Activated T-cell treated with anti-CD3 and anti-CD28 coated beads for 4 hours (primary cell): ENCODE data around the gene TASL.
A peak's percentile ranks its signal among the peaks of the same experiment; 100 is the strongest.
"Not testable (repeated sequence)": the region's sequence is repeated elsewhere in the genome, so short reads cannot be mapped to it uniquely, and the experiment has no call there.

ENCODE experiments used
- DNase-seq: peaks from one replicate; pipeline ENCODE4 v3.0.0-alpha.2; 2020

TASL gene, protein sequence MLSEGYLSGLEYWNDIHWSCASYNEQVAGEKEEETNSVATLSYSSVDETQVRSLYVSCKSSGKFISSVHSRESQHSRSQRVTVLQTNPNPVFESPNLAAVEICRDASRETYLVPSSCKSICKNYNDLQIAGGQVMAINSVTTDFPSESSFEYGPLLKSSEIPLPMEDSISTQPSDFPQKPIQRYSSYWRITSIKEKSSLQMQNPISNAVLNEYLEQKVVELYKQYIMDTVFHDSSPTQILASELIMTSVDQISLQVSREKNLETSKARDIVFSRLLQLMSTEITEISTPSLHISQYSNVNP

GRCh38 chrX:30577362-30577991 lies at the start of gene TASL:
Gene TASL, minus strand, starts transcription at chrX:30577766. Its CDS starts 17,411 bp downstream, at chrX:30560355.
- DNase-seq, result no peak

- no peak for DNase-seq
Measured at GRCh38 chrX:30626402-30626801, 48.8 kb upstream of the TASL start.

- DNase-seq, result no peak
Measured at GRCh38 chrX:30622361-30622760, 44.8 kb upstream of the TASL start.

DNA sequence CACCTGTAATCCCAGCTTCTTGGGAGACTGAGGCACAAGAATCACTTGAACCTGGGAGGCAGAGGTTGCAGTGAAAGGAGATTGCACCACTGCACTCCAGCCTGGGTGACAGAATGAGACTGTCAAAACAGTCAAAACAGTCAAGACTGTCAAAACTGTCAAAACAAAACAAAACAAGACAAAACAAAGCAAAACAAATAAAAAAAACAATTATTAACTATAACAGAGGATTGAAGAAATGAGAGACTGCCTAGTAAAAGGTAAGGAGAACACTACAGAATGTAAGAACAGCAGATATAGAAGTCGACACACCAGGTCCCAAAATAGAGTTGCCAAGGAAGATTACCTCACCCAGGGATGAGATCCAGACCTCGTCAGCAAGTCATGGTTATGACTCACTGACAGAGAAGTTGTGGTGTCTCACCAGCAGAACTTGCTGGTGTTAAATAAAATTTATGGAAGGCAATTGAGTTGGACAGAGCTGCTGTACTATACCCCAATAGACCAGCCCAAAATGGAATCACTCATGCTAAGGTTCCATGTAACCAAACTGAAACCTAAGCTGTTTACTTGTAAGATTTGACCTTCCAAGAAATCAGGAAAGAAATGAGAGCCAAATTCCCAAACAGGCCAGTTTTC lies 43.5 kb upstream of the TASL start:
- DNase-seq, result no peak

GRCh38 chrX:30620125-30620524 lies 42.6 kb upstream of the TASL start:
- DNase-seq, result no peak

DNA sequence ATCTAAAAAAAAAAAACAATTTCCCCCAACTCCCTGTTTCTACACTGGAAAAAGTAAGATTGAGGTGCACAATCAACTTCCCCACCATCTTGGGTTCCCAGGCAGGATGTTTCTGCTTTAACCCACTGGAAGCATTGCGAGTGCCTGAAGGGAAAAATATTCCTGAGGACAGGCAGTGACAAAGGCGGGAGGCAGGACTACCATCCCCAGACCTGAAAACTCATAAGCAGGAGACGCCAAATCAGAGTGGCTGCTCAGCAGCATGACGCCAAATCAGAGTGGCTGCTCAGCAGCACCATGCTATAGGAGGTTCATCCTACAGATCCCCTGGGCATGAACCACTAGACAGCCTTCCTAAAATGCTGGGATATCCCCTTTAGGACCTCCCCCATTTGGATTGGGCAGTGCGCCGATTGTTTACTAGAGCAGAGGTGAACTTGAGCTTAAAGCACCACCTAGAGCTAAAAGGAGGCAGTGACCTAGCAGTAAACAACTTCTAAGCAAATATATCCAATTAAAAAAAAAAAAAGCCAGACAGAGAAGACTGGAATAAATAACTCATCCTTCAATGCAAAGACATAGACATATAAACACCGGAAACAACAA lies 40.7 kb upstream of the TASL start:
- DNase-seq, result no peak

DNA sequence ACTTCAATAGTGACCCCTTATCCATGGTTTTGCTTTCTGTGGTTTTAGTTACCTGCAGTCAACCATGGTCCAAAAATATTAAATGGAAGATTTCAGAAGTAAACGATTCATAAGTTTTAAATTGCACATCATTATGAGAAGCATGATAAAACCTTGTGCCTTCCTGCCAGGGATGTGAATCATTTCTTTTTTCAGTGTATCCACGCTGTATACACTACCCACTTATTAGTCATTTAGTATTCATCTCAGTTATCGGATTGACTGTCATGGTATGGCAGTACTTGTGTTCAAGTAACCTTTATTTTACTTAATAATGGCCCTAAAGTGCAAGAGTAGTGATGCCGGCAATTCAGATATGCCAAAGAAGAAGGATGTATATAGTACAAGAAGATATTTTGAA lies 37.7 kb upstream of the TASL start:
- DNase-seq, result no peak

GRCh38 chrX:30613721-30614120 lies 36.2 kb upstream of the TASL start:
- DNase-seq, result no peak

GRCh38 chrX:30612250-30612655 lies 34.7 kb upstream of the TASL start:
- no peak for DNase-seq

DNA sequence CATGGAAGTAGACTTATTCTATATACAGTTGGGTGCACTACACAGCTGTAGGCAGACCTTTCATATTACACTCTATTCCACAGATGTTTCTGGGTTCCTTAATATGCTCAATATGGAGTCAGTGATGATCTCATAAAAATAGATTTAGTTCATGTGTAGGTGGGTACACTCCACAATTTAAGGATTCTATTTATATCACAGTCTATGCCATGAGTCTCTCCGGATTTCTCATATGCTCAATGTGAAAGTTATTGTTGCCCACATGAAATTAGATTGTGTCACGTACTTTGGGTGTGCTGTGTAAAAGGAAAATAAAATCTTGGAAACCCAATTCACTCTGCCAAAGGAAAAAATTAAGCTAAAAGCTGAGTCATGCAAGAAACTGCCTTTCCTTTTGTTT lies 32.5 kb upstream of the TASL start:
- no peak for DNase-seq

- DNase-seq, result no peak
Measured at GRCh38 chrX:30607155-30607554, 29.6 kb upstream of the TASL start.

DNA sequence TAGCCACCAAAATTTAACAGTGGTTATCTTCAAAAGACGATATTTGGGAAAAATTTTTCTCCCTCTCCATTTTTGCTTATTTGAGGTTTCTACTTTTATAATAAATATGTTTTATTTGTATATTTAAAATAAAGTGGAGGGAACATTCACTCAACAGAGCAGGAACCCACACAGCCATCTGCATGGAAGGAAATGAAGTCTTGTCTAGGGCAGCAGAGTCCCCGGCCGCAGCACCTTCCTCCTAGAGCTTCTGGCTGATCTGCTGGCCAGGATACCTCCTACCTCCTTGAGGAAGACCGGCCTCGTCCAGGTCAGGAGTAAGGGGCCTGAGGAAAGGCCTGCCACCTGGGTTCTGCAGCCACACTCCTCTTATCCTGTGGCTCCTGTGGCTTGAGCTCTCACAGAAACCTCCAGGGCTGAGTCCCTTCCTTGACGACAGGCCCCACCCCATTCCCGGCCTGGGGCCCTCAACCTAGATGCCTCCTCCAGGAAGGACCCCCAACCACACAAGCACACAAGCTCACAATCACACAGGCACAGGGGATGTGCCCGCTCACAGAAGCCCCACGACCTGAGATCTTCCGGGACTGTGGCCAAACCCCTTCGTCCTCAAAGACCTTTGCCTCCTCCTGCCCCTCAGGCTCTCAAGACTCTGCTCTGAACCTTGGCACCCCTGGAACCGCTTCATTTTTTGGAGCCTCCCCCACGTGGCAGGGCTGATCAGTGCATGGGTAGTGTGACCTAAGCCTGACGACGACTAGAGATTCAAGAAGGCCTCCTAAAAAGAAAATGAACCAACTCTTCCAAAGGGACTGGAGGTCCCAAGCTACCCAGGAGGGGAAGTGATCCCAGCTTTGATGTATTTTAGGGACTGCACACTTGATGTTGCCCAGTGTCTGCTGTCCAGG lies 23.0 kb upstream of the TASL start:
- not testable (repeated sequence) for DNase-seq

GRCh38 chrX:30597216-30598012 lies 19.8 kb upstream of the TASL start:
- DNase-seq, result no peak

- peak; percentile 1 for DNase-seq
Measured at GRCh38 chrX:30593440-30594200, 16.1 kb upstream of the TASL start.

- DNase-seq, result no peak
Measured at GRCh38 chrX:30592831-30593230, 15.3 kb upstream of the TASL start.

DNA sequence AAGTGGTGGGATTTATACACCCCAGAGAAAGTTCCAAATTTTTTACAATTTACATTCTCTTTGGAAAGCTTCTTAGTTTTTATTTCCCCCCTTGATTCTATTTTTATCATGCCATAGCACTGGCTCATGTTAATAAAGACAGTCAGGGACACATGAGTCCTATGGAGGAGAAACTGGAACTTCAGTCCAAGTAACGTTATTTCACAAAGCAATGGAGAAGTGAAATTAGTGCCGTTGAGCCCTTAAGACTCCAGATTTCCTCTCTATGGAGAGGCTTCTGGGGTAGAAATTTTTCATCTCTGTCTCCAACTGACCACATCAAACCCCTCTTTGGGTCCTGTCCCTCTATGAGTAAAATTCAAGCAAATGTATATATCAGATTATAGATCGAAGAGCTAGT lies 12.8 kb upstream of the TASL start:
- DNase-seq, result no peak

DNA sequence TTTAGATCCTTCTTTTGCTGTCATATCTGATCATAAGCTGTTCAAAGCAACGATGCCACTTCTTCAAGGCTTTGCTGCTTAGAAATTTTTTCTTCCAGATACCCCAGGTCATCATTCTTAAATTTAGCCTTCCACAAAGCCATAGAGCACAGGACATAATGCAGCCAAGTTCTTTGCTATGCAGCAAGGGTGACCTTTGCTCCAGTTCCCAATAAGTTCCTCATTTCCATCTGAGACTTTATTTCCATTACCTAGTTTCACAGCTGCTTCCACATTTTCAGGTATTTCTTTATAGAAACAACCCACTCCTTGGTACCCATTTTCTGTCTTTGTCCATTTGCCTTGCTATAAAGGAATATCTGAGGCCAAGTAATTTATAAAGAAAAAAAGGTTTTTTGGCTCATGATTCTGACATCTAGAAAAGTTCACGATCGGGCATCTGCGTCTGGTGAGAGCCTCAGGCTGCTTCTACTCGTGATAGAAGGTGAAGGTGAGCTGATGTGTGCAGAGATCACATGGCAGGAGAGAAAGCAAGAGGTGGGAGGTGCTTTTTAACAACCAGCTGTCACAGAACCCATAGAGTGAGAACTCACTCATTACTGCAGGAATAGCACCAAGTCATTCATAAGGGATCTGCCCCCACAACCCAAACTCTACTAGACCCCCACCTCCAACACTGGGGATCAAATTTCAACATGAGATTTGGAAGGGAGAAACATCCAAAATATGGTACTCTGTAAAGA lies 11.8 kb upstream of the TASL start:
- DNase-seq, result no peak

DNA sequence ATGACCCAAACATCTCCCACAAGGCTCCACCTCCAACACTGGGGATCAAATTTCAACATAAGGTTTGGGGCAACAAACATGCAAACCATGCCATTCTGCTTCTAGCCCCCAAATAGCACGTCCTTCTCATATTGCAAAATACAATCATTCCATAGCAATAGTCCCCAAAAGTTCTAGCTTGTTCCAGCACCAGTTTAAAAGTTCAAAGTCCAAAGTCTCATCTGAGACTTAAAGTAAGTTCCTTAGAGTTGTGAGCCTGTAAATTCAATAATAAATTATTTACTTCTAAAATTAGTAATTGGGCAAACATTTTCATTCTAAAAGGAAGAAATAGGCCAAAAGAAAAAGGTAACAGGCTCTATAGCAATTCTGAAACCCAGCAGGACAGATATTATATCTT lies 8.9 kb upstream of the TASL start:
- DNase-seq, result no peak

DNA sequence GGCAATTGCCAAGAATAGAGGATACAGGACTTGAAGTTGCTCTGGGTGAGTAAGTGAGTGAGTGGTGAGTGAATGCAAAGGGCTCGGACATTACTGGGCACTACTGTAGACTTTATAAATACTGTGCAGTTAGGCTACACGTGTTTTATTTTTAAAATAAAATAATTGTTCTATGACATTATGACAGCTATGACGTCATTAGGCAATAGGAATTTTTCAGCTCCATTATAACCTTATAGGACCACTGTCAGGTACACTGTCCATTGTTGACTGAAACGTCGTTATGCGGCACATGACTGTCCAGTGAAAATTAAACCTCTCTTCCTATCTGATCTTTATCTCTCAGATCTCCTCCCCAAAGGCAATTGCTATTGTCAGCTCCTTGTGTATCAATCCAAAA lies 5.1 kb upstream of the TASL start:
- DNase-seq, result no peak

GRCh38 chrX:30580641-30581040 lies 3.1 kb upstream of the TASL start:
- no peak for DNase-seq
